ENCODE data around the gene KRTAP10-6. TPM values are rescaled to one million over a fixed set of nuclear protein-coding genes. Genes with fewer than 3 reads are reported as not detected.

KRTAP10-6 gene
- total RNA-seq, 1 experiment from 2014 or later = not detected

GRCh38 chr21:44564099-44564498 is 28.2 kb downstream of the KRTAP10-6 start:
- CTCF ChIA-PET = no interaction called here

GRCh38 chr21:44558695-44559094 is 33.6 kb downstream of the KRTAP10-6 start, which contains the start of gene KRTAP10-3:
Gene KRTAP10-3 (minus strand): TSS chr21:44558795. CDS start chr21:44558715, 80 bp downstream.
- BruUV-seq (replicated peaks) = no TSS peak
- TF ChIP-seq SRF (IDR thresholded peaks at IDR 0.05; ENCODE audit: low read depth) (no peak), ZNF274 (IDR thresholded peaks at IDR 0.05; ENCODE audit: low read depth, low read length) (no peak), REST (IDR thresholded peaks at IDR 0.05; ENCODE audit: low read depth) (no peak), ZFX (IDR thresholded peaks at IDR 0.05) (no peak), SP1 (IDR thresholded peaks at IDR 0.05; ENCODE audit: low read depth) (no peak), SIN3A (IDR thresholded peaks at IDR 0.05; ENCODE audit: low read depth) (no peak), FOSL1 (IDR thresholded peaks at IDR 0.05; ENCODE audit: low read depth) (no peak)
- TF ChIP-seq, protein P1, sequence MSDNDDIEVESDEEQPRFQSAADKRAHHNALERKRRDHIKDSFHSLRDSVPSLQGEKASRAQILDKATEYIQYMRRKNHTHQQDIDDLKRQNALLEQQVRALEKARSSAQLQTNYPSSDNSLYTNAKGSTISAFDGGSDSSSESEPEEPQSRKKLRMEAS (IDR thresholded peaks at IDR 0.05) = no peak
- TF ChIP-seq, protein P2, sequence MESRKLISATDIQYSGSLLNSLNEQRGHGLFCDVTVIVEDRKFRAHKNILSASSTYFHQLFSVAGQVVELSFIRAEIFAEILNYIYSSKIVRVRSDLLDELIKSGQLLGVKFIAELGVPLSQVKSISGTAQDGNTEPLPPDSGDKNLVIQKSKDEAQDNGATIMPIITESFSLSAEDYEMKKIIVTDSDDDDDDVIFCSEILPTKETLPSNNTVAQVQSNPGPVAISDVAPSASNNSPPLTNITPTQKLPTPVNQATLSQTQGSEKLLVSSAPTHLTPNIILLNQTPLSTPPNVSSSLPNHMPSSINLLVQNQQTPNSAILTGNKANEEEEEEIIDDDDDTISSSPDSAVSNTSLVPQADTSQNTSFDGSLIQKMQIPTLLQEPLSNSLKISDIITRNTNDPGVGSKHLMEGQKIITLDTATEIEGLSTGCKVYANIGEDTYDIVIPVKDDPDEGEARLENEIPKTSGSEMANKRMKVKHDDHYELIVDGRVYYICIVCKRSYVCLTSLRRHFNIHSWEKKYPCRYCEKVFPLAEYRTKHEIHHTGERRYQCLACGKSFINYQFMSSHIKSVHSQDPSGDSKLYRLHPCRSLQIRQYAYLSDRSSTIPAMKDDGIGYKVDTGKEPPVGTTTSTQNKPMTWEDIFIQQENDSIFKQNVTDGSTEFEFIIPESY (IDR thresholded peaks at IDR 0.05; ENCODE audit: extremely low read depth, insufficient replicate concordance, low read length) = no peak

More at GRCh38 chr21:44564099-44564498, 28.2 kb downstream of the KRTAP10-6 start:
- Histone ChIP-seq H3K9me3 (ENCODE audit: control insufficient read depth in 1 of 2, insufficient read depth in 1 of 2, low read depth in 1 of 2, low read length in 2 of 2) (no peaks in the 10 kb centered on the region), H3K4me1 (ENCODE audit: control insufficient read depth in 1 of 2, insufficient read depth in 2 of 2, low read length in 2 of 2) (no peaks in the 10 kb centered on the region), H2AFZ (ENCODE audit: low read depth, low read length, poor library complexity, severe bottlenecking) (no peak overlapping the region), H3K79me2 (ENCODE audit: insufficient read depth, low read length) (no peaks in the 10 kb centered on the region), H3K36me3 (ENCODE audit: control insufficient read depth in 1 of 2, insufficient read depth in 2 of 2, low read length in 2 of 2) (no peaks in the 10 kb centered on the region), H3K9me2 (ENCODE audit: insufficient read depth) (no peaks in the 10 kb centered on the region), H3K4me3 (replicated peaks in 1 of 2; ENCODE audit: low read depth in 1 of 2, low read length in 2 of 2) (no peak overlapping the region), H3K27me3 (ENCODE audit: insufficient read depth, low read length) (no peaks in the 10 kb centered on the region; the same call in 1 of the 2 replicates), H3K9ac (ENCODE audit: low read length) (no peak overlapping the region), H3K27ac (ENCODE audit: low read depth, low read length) (no peak overlapping the region), H4K20me1 (ENCODE audit: insufficient read depth) (no peaks in the 10 kb centered on the region), H3K4me2 (ENCODE audit: low read length) (no peak overlapping the region)
- no peak for ATAC-seq
- intact Hi-C loops (cut with micrococcal nuclease) = loop anchor here (10.0 kb wide), 1 partner anchor 111 kb away; no protein-coding TSS in a partner anchor
- TF ChIP-seq, protein P1 (IDR thresholded peaks at IDR 0.05) = no peak
- no peak for TF ChIP-seq YY1 (IDR thresholded peaks at IDR 0.05; ENCODE audit: extremely low read depth, insufficient replicate concordance, low read depth, low read length)
- TF ChIP-seq FOSL1 (IDR thresholded peaks at IDR 0.05; ENCODE audit: low read depth) = no peak
- TF ChIP-seq ATF3 (IDR thresholded peaks at IDR 0.05) = no peak
- TF ChIP-seq SRF (IDR thresholded peaks at IDR 0.05; ENCODE audit: low read depth) = no peak
- no peak for TF ChIP-seq CEBPB (IDR thresholded peaks at IDR 0.05; ENCODE audit: low read depth)
- no peak for TF ChIP-seq POLR2A (IDR thresholded peaks at IDR 0.05; ENCODE audit: borderline replicate concordance, extremely low read depth, insufficient read depth, insufficient read length)
- no peak for TF ChIP-seq SP1 (IDR thresholded peaks at IDR 0.05; ENCODE audit: low read depth)
- no peak for TF ChIP-seq JUND (IDR thresholded peaks at IDR 0.05)
- no peak for TF ChIP-seq TCF7L2 (IDR thresholded peaks at IDR 0.05; ENCODE audit: borderline replicate concordance, extremely low read depth, insufficient read depth, insufficient read length)
- TF ChIP-seq RAD21 (IDR thresholded peaks at IDR 0.05; ENCODE audit: low read depth) = no peak
- TF ChIP-seq EGR1 (IDR thresholded peaks at IDR 0.05; ENCODE audit: low read depth) = no peak
- DNase-seq (ENCODE audit: low read depth, low spot score) = no peak
- BruUV-seq (replicated peaks) = no TSS peak
- RAD21 ChIA-PET (ENCODE audit: low non-redundant PET in 1 of 2, low total read pairs in 2 of 2, uncharacterized antibody in 2 of 2, unreplicated experiment in 2 of 2) = no interaction called here
- POLR2A ChIA-PET = no interaction called here

More at GRCh38 chr21:44558695-44559094, 33.6 kb downstream of the KRTAP10-6 start, which contains the start of gene KRTAP10-3:
- H3K4me3 ChIP-seq (replicated peaks in 1 of 2; ENCODE audit: low read depth in 1 of 2, low read length in 2 of 2) = no peak within 1 kb of the TSS
- no peak within 1 kb of the TSS for H3K9ac ChIP-seq (ENCODE audit: low read length)
- H3K27ac ChIP-seq (ENCODE audit: low read depth, low read length) = no peak within 1 kb of the TSS
- no peaks in the 10 kb centered on the region for H4K20me1 ChIP-seq (ENCODE audit: insufficient read depth)
- ATAC-seq (no peak), DNase-seq (ENCODE audit: low read depth, low spot score) (no peak)
- H3K4me2 ChIP-seq (ENCODE audit: low read length) = no peak within 1 kb of the TSS
- ChIA-PET POLR2A (no interaction called here), CTCF (no interaction called here), RAD21 (ENCODE audit: low non-redundant PET in 1 of 2, low total read pairs in 2 of 2, uncharacterized antibody in 2 of 2, unreplicated experiment in 2 of 2) (no interaction called here)
- H3K27me3 ChIP-seq (ENCODE audit: insufficient read depth, low read length) = no peaks in the 10 kb centered on the region; the same call in 1 of the 2 replicates
- H3K9me3 ChIP-seq (ENCODE audit: control insufficient read depth in 1 of 2, insufficient read depth in 1 of 2, low read depth in 1 of 2, low read length in 2 of 2) = no peaks in the 10 kb centered on the region
- H3K9me2 ChIP-seq (ENCODE audit: insufficient read depth) = no peaks in the 10 kb centered on the region
- H3K4me1 ChIP-seq (ENCODE audit: control insufficient read depth in 1 of 2, insufficient read depth in 2 of 2, low read length in 2 of 2) = no peaks in the 10 kb centered on the region
- no peak within 1 kb of the TSS for H2AFZ ChIP-seq (ENCODE audit: low read depth, low read length, poor library complexity, severe bottlenecking)
- intact Hi-C loops (cut with micrococcal nuclease) = no loop called here
- no peaks in the 10 kb centered on the region for H3K79me2 ChIP-seq (ENCODE audit: insufficient read depth, low read length)
- no peaks in the 10 kb centered on the region for H3K36me3 ChIP-seq (ENCODE audit: control insufficient read depth in 1 of 2, insufficient read depth in 2 of 2, low read length in 2 of 2)

All from HCT116 (cell line).